ENCODE measurements around the gene SLC12A8. TPM values are rescaled to one million over a fixed set of nuclear protein-coding genes. Genes with fewer than 3 reads are reported as not detected.

SLC12A8 gene
- total RNA-seq, 1 experiment from 2014 or later: 13.0 TPM

DNA sequence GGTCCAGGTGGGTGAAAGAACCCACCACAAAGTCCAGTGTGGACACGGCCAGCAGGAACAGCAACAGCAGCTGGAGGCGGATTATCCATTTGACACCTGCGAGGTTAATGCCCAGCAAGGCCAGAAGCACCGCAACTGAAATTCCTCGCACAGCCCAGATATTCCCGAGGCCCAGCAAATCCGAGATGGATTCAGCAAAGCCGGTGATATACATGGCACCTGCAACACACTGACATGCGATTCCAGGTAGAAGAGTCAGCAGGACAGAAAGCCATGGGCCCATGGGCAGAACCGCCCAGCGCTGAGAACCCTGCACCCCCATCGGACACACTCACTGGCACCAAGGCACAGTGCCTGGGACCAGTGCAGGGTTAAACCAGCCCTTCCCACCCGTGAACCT is 34.8 kb downstream of the SLC12A8 start:
- Mint-ChIP-seq H3K27ac (ENCODE audit: low read depth, unreplicated experiment) (no peak overlapping the region), H3K27me3 (ENCODE audit: insufficient read depth, unreplicated experiment) (no peaks in the 10 kb centered on the region), H3K9me3 (ENCODE audit: unreplicated experiment) (peaks cover 9% of the 10 kb centered on the region), H3K4me1 (ENCODE audit: insufficient read depth, unreplicated experiment) (no peaks in the 10 kb centered on the region), H3K4me3 (ENCODE audit: unreplicated experiment) (no peak overlapping the region), H3K36me3 (ENCODE audit: insufficient read depth, unreplicated experiment) (peaks cover 13% of the 10 kb centered on the region)
- intact Hi-C loops (cut with micrococcal nuclease): no loop called here
- ChIA-PET POLR2A (no interaction called here), CTCF (no interaction called here)
- no peak for DNase-seq (ENCODE audit: unreplicated experiment)
- BruUV-seq (replicated peaks): no TSS peak
- TF ChIP-seq, protein P1, sequence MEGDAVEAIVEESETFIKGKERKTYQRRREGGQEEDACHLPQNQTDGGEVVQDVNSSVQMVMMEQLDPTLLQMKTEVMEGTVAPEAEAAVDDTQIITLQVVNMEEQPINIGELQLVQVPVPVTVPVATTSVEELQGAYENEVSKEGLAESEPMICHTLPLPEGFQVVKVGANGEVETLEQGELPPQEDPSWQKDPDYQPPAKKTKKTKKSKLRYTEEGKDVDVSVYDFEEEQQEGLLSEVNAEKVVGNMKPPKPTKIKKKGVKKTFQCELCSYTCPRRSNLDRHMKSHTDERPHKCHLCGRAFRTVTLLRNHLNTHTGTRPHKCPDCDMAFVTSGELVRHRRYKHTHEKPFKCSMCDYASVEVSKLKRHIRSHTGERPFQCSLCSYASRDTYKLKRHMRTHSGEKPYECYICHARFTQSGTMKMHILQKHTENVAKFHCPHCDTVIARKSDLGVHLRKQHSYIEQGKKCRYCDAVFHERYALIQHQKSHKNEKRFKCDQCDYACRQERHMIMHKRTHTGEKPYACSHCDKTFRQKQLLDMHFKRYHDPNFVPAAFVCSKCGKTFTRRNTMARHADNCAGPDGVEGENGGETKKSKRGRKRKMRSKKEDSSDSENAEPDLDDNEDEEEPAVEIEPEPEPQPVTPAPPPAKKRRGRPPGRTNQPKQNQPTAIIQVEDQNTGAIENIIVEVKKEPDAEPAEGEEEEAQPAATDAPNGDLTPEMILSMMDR (IDR thresholded peaks at IDR 0.05; ENCODE audit: unreplicated experiment): no peak

DNA sequence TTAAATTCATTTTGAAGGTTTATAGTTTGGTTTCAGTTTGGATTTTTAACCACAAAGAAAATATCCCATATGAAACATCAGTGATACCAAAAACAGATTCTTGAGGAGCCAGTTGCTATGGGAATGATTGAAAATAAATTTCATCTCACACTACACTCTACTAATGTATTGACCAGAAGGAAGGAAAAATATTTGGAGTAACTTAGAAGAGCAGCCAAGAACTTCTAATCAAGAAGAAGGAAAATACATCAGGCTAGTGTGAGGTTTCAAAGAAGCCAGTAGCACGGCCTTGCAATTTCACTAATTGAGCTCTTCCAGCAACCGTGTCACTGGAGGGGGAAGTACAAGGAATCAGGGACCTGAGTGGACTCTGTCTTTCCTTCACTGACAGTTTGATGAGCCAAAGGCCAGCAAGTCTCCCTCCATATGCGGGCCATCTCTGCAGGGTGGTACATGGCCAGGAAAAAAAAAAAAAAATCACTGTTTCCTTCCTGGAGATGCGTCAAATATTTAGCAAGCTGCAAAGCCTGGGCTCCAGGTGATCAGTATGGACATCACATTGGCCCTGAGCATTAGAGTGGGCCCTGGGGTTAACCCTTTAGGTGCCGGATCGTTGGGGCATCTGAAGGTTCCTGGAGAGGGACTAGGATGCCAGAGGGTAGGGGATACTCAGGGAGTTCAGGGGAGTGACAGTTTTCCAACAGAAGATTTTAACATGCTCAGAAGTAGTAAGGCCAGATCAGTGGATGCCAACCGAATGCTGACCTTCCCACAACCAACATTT is 37.1 kb downstream of the SLC12A8 start:
- Mint-ChIP-seq H3K36me3 (ENCODE audit: insufficient read depth, unreplicated experiment) (peaks cover 9% of the 10 kb centered on the region), H3K27me3 (ENCODE audit: insufficient read depth, unreplicated experiment) (no peaks in the 10 kb centered on the region), H3K27ac (ENCODE audit: low read depth, unreplicated experiment) (no peak overlapping the region), H3K9me3 (ENCODE audit: unreplicated experiment) (peaks cover 9% of the 10 kb centered on the region), H3K4me3 (ENCODE audit: unreplicated experiment) (no peak overlapping the region), H3K4me1 (ENCODE audit: insufficient read depth, unreplicated experiment) (no peaks in the 10 kb centered on the region)
- TF ChIP-seq, protein P1 (IDR thresholded peaks at IDR 0.05; ENCODE audit: unreplicated experiment): no peak
- no TSS peak for BruUV-seq (replicated peaks)
- ChIA-PET CTCF (interaction anchor here (0.5 kb wide), 1 partner anchor 1995 kb away, joined by 3 read pairs; no protein-coding TSS in a partner anchor), POLR2A (no interaction called here)
- DNase-seq (ENCODE audit: unreplicated experiment): no peak
- intact Hi-C loops (cut with micrococcal nuclease): no loop called here

DNA sequence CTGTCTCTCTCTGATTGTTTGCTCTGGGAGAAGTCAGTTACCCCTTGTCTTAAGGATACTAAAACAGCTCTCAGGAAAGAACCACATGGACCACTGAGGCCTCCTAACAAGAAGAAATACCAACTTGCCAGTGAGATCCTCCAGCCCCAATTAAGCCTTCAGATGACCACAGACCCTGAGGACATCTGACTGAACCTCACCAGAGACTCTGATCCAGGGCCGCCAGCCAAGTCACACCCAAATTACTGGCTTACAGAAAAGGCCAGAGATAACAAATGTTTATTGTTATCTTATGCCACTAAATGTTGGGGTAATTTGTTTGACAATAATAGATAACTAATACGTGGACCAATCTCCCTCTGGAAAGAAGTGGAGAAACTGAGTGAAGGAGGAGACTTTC is 40.2 kb downstream of the SLC12A8 start:
- no peak for DNase-seq (ENCODE audit: unreplicated experiment)
- Mint-ChIP-seq H3K27me3 (ENCODE audit: insufficient read depth, unreplicated experiment) (no peaks in the 10 kb centered on the region), H3K27ac (ENCODE audit: low read depth, unreplicated experiment) (no peak overlapping the region), H3K4me1 (ENCODE audit: insufficient read depth, unreplicated experiment) (no peaks in the 10 kb centered on the region), H3K4me3 (ENCODE audit: unreplicated experiment) (no peak overlapping the region), H3K36me3 (ENCODE audit: insufficient read depth, unreplicated experiment) (peaks cover 8% of the 10 kb centered on the region), H3K9me3 (ENCODE audit: unreplicated experiment) (peaks cover 9% of the 10 kb centered on the region)
- POLR2A ChIA-PET: interaction anchor here (0.6 kb wide), 1 partner anchor 113 kb away, joined by 3 read pairs; no protein-coding TSS in a partner anchor
- CTCF ChIA-PET: no interaction called here
- BruUV-seq (replicated peaks): no TSS peak
- intact Hi-C loops (cut with micrococcal nuclease): no loop called here
- TF ChIP-seq, protein P1 (IDR thresholded peaks at IDR 0.05; ENCODE audit: unreplicated experiment): no peak

DNA sequence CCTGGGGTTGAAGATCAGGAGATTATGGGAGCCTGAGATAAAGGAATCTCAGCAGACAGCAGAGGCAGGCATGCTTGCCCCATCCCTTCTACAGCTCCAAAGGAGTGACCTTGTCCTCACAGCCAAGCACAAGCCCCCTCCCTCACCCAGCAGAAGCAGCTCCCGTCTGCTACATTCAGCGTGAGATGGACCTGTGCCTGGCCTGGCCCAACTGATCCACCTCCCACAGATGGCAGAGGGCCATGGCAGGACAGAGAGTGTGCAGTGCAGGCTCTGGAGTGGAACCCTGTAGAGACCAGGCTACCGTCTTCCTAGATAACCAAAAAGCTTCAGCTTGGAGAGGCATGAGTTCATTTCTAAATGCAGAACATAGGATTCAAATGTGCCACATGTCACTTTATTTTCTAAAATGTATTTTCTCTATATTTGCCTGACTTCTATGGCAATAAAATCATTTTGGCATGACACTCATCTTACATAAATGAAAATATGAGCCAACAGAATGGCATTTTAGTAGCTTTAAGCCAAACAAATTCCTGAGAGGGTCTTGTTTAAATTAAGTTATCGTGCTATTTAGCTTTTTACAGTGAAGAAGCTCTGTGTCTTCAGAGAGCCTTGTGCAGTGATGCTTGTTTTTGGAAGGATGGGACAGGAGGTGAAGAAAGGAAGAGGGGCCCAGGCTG is 43.7 kb downstream of the SLC12A8 start:
- TF ChIP-seq, protein P1 (IDR thresholded peaks at IDR 0.05; ENCODE audit: unreplicated experiment): no peak
- ChIA-PET POLR2A (no interaction called here), CTCF (interaction anchor here (0.7 to 0.8 kb wide), 2 partner anchors 8 to 21 kb away, joined by 3 to 4 read pairs; no protein-coding TSS in a partner anchor)
- H3K4me3 Mint-ChIP-seq (ENCODE audit: unreplicated experiment): no peak overlapping the region
- intact Hi-C loops (cut with micrococcal nuclease): no loop called here
- no TSS peak for BruUV-seq (replicated peaks)
- peaks cover 9% of the 10 kb centered on the region for H3K9me3 Mint-ChIP-seq (ENCODE audit: unreplicated experiment)
- no peak for DNase-seq (ENCODE audit: unreplicated experiment)
- no peak overlapping the region for H3K27ac Mint-ChIP-seq (ENCODE audit: low read depth, unreplicated experiment)
- no peaks in the 10 kb centered on the region for H3K36me3 Mint-ChIP-seq (ENCODE audit: insufficient read depth, unreplicated experiment)
- peaks cover 6% of the 10 kb centered on the region for H3K4me1 Mint-ChIP-seq (ENCODE audit: insufficient read depth, unreplicated experiment)
- H3K27me3 Mint-ChIP-seq (ENCODE audit: insufficient read depth, unreplicated experiment): no peaks in the 10 kb centered on the region
